ENCODE data around the gene BBC3. TPM values are rescaled to one million over a fixed set of nuclear protein-coding genes. Genes with fewer than 3 reads are reported as not detected.

Gene BBC3
- total and polyA plus RNA-seq, 2 experiments from 2014 or later: 9.9 to 14.7 TPM

- H3K9me2 ChIP-seq (replicated peaks; ENCODE audit: insufficient read depth): no peaks in the 10 kb centered on the region
- no peaks in the 10 kb centered on the region for H3K79me2 ChIP-seq
- H3K27ac ChIP-seq: no peak overlapping the region
- no peak for TF ChIP-seq EZH2phosphoT487 (IDR thresholded peaks at IDR 0.05; ENCODE audit: low read depth, severe bottlenecking, unreplicated experiment)
- no peak for TF ChIP-seq EZH2 (IDR thresholded peaks at IDR 0.05; ENCODE audit: borderline replicate concordance)
- H3K4me2 ChIP-seq: no peak overlapping the region
- no peak for DNase-seq (ENCODE audit: low spot score)
- H3K4me1 ChIP-seq (ENCODE audit: insufficient read depth): peaks cover 3% of the 10 kb centered on the region
- H3K36me3 ChIP-seq (replicated peaks; ENCODE audit: insufficient read depth, low read depth): no peaks in the 10 kb centered on the region
- H2AFZ ChIP-seq: no peak overlapping the region
- H3K4me3 ChIP-seq: no peak overlapping the region
- H3K9me3 ChIP-seq (ENCODE audit: low read depth): no peaks in the 10 kb centered on the region
- no peaks in the 10 kb centered on the region for H4K20me1 ChIP-seq (ENCODE audit: insufficient read depth, poor library complexity, severe bottlenecking)
- 87% methylated on average over 4 of the region's 5 CpGs for WGBS (ENCODE audit: low lambda C conversion rate, missing lambda C conversion rate)
- H3K27me3 ChIP-seq: no peaks in the 10 kb centered on the region
Measured at GRCh38 chr19:47215581-47215980, 15.4 kb downstream of the BBC3 start.

- peaks cover 3% of the 10 kb centered on the region for H3K4me1 ChIP-seq (ENCODE audit: insufficient read depth)
- peak; percentile 72 for TF ChIP-seq CTCF (IDR thresholded peaks at IDR 0.05; ENCODE audit: poor library complexity)
- TF ChIP-seq EZH2phosphoT487 (IDR thresholded peaks at IDR 0.05; ENCODE audit: low read depth, severe bottlenecking, unreplicated experiment): no peak
- no peaks in the 10 kb centered on the region for H4K20me1 ChIP-seq (ENCODE audit: insufficient read depth, poor library complexity, severe bottlenecking)
- H3K4me2 ChIP-seq: peak overlapping the region; percentile 21
- no peaks in the 10 kb centered on the region for H3K36me3 ChIP-seq (replicated peaks; ENCODE audit: insufficient read depth, low read depth)
- DNase-seq (ENCODE audit: low spot score): peak; percentile 87
- no peaks in the 10 kb centered on the region for H3K9me3 ChIP-seq (ENCODE audit: low read depth)
- H3K4me3 ChIP-seq: no peak overlapping the region
- no peaks in the 10 kb centered on the region for H3K9me2 ChIP-seq (replicated peaks; ENCODE audit: insufficient read depth)
- no peak overlapping the region for H2AFZ ChIP-seq
- no peaks in the 10 kb centered on the region for H3K27me3 ChIP-seq
- WGBS (ENCODE audit: low lambda C conversion rate, missing lambda C conversion rate): 48% methylated on average over 19 of the region's 19 CpGs
- H3K27ac ChIP-seq: peak overlapping the region; percentile 72
- no peaks in the 10 kb centered on the region for H3K79me2 ChIP-seq
Measured at GRCh38 chr19:47210689-47211316, 20.2 kb downstream of the BBC3 start.

- no peak overlapping the region for H3K4me3 ChIP-seq
- no peaks in the 10 kb centered on the region for H3K79me2 ChIP-seq
- no peak overlapping the region for H3K4me2 ChIP-seq
- TF ChIP-seq CTCF (IDR thresholded peaks at IDR 0.05; ENCODE audit: poor library complexity) (no peak), EZH2phosphoT487 (IDR thresholded peaks at IDR 0.05; ENCODE audit: low read depth, severe bottlenecking, unreplicated experiment) (no peak), EZH2 (IDR thresholded peaks at IDR 0.05; ENCODE audit: borderline replicate concordance) (no peak)
- H2AFZ ChIP-seq: no peak overlapping the region
- no peaks in the 10 kb centered on the region for H3K9me3 ChIP-seq (ENCODE audit: low read depth)
- H3K36me3 ChIP-seq (replicated peaks; ENCODE audit: insufficient read depth, low read depth): no peaks in the 10 kb centered on the region
- peaks cover 3% of the 10 kb centered on the region for H3K4me1 ChIP-seq (ENCODE audit: insufficient read depth)
- H3K27ac ChIP-seq: peak overlapping the region; percentile 55
- DNase-seq (ENCODE audit: low spot score): no peak
- no peaks in the 10 kb centered on the region for H4K20me1 ChIP-seq (ENCODE audit: insufficient read depth, poor library complexity, severe bottlenecking)
- no peaks in the 10 kb centered on the region for H3K27me3 ChIP-seq
- no peaks in the 10 kb centered on the region for H3K9me2 ChIP-seq (replicated peaks; ENCODE audit: insufficient read depth)
Measured at GRCh38 chr19:47210180-47210490, 20.9 kb downstream of the BBC3 start.

- Histone ChIP-seq H3K79me2 (no peaks in the 10 kb centered on the region), H3K27me3 (no peaks in the 10 kb centered on the region), H3K9me3 (ENCODE audit: low read depth) (no peaks in the 10 kb centered on the region), H3K36me3 (replicated peaks; ENCODE audit: insufficient read depth, low read depth) (no peaks in the 10 kb centered on the region), H3K9me2 (replicated peaks; ENCODE audit: insufficient read depth) (no peaks in the 10 kb centered on the region), H3K27ac (peak overlapping the region; percentile 55), H3K4me3 (no peak overlapping the region), H3K4me2 (no peak overlapping the region), H3K4me1 (ENCODE audit: insufficient read depth) (peaks cover 3% of the 10 kb centered on the region), H2AFZ (no peak overlapping the region), H4K20me1 (ENCODE audit: insufficient read depth, poor library complexity, severe bottlenecking) (no peaks in the 10 kb centered on the region)
- TF ChIP-seq EZH2phosphoT487 (IDR thresholded peaks at IDR 0.05; ENCODE audit: low read depth, severe bottlenecking, unreplicated experiment) (no peak), CTCF (IDR thresholded peaks at IDR 0.05; ENCODE audit: poor library complexity) (no peak), EZH2 (IDR thresholded peaks at IDR 0.05; ENCODE audit: borderline replicate concordance) (no peak)
- no peak for DNase-seq (ENCODE audit: low spot score)
- WGBS (ENCODE audit: low lambda C conversion rate, missing lambda C conversion rate): 82% methylated on average over 13 of the region's 13 CpGs
Measured at GRCh38 chr19:47209319-47210179, 21.4 kb downstream of the BBC3 start.

Data from hepatocyte (in vitro differentiated cells).